ENCODE measurements around the gene MYO5C.

The MYO5C gene

DNA sequence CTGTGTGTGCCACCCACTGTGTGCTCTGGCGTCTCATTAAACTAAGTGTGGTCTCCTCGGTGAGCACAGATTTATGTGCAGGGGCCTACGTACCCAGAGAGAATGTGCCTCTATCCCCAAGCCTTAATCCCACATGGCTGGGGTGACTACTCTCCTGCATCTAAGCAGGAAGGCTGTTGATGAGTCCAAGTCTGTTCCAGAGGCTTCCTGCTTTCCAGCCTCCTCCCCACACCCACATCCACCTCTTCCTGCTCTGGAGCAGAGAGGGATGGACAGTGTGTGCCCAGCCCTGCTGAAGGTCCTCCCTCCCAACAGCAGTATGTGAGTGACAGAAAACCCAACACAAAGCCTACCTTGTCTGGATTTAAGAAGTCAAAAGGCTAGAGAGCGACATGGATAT lies 144.3 kb downstream of the MYO5C start:
- DNase-seq (ENCODE audit: low spot score), result no peak
- TF ChIP-seq, protein P1, sequence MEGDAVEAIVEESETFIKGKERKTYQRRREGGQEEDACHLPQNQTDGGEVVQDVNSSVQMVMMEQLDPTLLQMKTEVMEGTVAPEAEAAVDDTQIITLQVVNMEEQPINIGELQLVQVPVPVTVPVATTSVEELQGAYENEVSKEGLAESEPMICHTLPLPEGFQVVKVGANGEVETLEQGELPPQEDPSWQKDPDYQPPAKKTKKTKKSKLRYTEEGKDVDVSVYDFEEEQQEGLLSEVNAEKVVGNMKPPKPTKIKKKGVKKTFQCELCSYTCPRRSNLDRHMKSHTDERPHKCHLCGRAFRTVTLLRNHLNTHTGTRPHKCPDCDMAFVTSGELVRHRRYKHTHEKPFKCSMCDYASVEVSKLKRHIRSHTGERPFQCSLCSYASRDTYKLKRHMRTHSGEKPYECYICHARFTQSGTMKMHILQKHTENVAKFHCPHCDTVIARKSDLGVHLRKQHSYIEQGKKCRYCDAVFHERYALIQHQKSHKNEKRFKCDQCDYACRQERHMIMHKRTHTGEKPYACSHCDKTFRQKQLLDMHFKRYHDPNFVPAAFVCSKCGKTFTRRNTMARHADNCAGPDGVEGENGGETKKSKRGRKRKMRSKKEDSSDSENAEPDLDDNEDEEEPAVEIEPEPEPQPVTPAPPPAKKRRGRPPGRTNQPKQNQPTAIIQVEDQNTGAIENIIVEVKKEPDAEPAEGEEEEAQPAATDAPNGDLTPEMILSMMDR (IDR thresholded peaks at IDR 0.05; ENCODE audit: extremely low read depth, missing control alignments), result no peak

DNA sequence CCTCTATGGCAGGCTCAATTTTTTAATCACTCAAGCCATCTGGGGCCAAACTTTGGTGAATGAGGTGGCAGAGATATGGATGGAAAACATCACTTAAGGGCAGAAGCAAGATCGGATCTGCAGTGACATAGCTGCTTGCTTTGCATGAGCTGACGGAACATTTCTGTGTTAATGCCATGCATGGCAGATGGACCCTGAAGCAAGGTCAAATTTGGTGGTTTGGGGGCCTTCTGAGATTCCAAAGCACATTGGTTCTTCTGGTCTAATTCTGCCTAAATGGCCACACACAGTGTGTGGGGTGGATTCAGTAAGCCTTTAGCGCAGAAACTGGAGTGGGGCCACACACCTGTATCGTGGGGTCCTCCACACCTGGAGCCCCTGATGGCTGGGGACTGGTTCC lies 144.7 kb downstream of the MYO5C start:
- DNase-seq (ENCODE audit: low spot score), result no peak
- TF ChIP-seq, protein P1 (IDR thresholded peaks at IDR 0.05; ENCODE audit: extremely low read depth, missing control alignments), result no peak

DNA sequence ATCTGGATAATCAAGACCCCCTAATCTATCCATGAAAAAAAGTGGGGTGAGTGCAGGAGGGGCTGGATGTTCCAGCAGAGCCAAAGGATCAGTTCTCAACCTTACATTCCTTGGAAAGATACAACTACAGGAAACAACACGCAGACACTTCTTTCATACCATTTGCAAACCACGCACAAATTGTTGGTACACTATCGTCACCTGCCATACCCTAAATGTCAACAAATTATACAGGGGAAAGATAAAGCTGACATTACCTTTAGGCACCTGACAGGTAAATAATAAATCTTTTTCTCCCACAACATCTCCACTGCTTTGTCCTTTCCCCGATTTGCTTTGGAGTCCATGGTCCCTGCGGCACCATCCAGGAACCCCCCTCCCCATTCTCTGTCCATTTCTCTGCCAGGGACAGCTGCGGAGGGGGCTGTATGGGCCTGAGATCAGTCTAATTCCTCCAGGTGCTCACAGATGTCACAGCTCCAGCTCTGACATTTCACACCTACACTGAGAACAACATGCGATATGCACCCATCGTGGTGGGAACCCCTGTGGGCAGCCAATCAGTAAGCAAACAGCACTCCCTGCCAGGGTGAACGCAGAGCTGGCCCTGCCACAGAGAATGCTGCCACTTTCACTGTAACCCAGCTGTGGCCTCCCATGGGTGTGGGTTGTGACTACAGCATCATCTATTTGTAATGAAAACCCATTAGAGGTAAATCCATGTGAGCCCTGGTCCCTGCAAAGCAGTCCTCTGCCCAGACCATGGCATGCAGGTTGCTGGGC lies 145.4 kb downstream of the MYO5C start:
- DNase-seq (ENCODE audit: low spot score), result no peak
- TF ChIP-seq, protein P1 (IDR thresholded peaks at IDR 0.05; ENCODE audit: extremely low read depth, missing control alignments), result no peak

DNA sequence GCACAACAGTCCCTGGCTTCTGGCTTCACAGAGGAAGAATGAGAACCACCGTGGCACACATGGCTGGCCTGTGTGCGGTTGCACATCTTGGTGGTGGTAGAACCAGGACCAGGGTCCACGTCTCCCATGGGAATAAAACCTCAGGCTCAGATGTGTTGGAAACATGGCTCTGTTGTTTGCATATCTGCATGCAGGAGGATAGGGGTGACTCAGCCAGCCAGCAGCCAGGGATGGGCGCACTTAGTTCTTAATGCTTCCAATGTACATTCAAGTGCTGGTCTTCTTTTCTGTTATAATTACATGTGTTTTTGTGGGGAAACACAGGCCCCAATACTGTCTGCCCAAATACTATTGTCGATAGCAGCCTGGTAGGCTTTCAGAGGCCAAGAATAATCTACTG lies 147.2 kb downstream of the MYO5C start:
- TF ChIP-seq, protein P1 (IDR thresholded peaks at IDR 0.05; ENCODE audit: extremely low read depth, missing control alignments), result no peak
- no peak for DNase-seq (ENCODE audit: low spot score)

DNA sequence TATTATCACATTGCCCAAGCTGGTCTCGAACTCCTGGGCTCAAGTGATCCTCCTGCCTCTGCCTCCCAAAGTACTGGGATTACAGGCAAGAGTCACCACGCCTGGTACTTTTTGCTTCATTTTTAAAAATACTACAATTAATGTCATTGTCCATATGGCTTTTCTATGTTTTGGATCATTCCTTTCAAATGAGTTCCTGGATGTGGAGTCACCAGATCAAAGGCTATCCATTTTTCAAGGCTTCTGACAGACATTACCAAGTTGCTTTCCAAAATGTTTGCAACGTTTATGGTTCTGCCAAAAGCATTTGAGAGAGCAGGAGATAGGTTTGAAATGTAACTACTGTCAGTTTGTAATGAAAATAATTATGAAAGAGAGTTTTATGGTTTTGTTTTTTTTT lies 148.8 kb downstream of the MYO5C start:
- no peak for DNase-seq (ENCODE audit: low spot score)
- TF ChIP-seq, protein P1 (IDR thresholded peaks at IDR 0.05; ENCODE audit: extremely low read depth, missing control alignments), result no peak

GRCh38 chr15:52146261-52146660 lies 149.3 kb downstream of the MYO5C start:
- no peak for DNase-seq (ENCODE audit: low spot score)
- TF ChIP-seq, protein P1 (IDR thresholded peaks at IDR 0.05; ENCODE audit: extremely low read depth, missing control alignments), result no peak

DNA sequence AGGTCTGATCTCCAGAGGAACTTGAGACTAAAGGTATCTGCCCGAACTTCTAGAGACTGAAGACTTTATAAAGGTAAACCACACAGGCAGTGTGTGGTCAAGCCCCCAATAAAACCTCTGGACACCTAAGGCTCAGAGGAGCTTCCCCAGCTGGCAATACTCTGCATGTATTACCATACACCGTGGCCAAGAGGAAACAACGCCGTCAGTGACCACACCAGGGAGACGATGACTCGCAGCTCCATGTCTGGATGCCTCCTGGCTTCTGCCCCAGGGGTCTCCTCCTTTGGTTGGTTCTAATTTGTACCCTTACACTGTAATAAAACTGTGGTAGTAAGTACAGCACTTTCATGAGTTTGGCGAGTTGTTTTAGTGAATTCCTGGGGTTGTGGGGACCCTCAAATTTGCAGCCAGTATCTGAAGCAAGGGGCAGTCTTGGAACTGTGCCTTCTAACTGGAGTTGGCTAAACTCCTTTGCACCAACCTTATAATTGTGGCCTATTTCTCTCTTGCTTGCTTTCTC lies 150.9 kb downstream of the MYO5C start:
- TF ChIP-seq, protein P1 (IDR thresholded peaks at IDR 0.05; ENCODE audit: extremely low read depth, missing control alignments), result no peak
- DNase-seq (ENCODE audit: low spot score), result no peak
